ENCODE results near the gene SLC26A4.

SLC26A4 gene

DNA sequence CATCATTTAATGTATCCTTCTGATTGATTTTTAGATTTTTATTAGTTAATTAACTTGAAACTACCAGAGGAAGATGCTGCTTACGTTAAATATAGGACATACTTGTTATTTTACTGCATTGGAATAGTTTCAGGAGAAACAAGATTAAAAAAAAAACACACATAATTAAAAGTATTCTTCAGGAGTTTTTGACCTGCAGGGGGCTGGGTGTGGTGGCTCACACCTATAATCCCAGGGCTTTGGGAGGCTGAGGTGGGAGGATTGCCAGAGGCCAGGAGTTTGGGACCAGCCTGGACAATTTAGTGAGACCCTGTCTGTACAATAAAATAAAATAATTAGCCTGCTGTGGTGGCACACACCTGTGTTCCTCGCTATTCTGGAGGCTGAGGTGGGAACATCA is 94.0 kb downstream of the SLC26A4 start:
- no peak for DNase-seq

DNA sequence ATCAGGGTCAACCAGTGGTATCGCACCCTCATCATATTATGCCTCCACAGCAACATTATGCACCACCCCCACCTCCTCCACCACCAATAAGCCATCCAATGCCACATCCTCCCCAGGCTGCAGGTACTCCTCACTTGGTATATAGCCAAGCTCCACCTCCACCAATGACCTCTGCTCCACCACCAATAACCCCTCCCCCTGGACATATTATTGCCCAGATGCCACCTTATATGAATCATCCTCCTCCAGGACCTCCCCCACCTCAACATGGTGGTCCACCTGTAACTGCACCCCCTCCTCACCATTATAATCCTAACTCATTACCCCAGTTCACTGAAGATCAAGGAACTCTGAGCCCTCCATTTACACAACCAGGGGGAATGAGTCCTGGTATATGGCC is 98.0 kb downstream of the SLC26A4 start:
- no peak for DNase-seq

DNA sequence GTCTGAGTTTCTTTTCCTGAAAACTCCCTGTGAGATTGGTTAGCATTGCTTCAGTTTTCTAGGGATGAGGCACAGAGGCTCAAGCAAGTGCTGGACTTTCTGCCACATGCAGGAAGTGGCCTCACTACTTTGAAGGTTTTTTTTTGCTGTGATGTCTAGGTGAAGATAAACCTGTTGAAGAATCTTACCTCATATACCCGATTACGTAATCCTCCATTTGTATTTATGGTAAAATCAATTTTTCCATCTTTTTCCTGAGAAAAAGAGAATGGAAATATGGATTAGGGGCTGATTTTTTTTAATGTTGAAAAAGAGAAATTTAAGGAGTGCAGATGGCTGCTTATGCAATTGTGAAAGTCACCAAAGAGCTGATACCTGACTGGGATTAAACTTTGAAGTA is 106.8 kb downstream of the SLC26A4 start:
- DNase-seq = no peak
